ENCODE data around the gene STRBP.
"Not testable (repeated sequence)": the region's sequence is repeated elsewhere in the genome, so short reads cannot be mapped to it uniquely, and the experiment has no call there.

The STRBP gene

DNA sequence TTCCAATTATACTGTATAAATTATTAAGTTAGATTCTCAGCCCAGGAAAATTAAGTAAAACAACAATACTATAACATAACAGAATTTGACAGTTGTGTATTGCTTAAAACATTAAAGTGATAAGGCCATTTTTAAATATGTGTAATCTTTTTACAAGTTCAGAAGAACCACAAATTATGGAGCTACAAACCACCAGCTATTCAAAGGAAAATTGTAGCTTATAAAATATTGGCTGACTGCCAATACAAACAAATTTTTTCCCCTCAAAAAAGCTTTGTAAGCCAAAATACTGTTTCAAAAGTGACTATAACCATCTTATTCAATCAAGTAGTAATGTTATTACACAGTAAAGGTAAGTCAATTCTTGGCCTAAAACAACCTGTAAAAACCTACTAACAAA is 21.9 kb downstream of the STRBP start:
- DNase-seq, result no peak

GRCh38 chr9:123239726-123240125 is 28.7 kb downstream of the STRBP start:
- no peak for DNase-seq

GRCh38 chr9:123238365-123238764 is 30.0 kb downstream of the STRBP start:
- no peak for DNase-seq

DNA sequence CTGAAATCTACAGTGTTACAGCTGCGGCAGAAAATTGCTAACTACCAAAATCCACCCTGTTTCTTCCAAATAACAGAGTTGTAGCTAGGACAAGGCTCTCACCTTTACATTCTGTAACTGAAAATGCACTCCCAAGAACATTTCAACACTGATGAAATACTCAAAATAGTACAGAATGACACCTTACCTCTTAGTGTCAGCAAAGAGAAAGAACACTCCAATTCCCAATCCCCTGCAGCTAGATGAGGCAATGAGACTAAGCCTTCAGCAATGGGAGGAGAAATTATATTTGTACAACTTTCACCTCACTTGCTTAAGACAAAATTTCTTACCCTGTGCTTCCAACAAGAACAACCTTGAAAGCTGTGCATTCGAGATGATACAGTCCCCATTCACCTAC is 31.2 kb downstream of the STRBP start:
- no peak for DNase-seq

GRCh38 chr9:123235448-123235847 is 32.9 kb downstream of the STRBP start:
- DNase-seq, result no peak

- no peak for DNase-seq
These were observed 33.5 kb downstream of the STRBP start for GRCh38 chr9:123234853-123235252.

GRCh38 chr9:123232332-123232731 is 36.1 kb downstream of the STRBP start:
- DNase-seq, result no peak

- no peak for DNase-seq
These were observed 37.0 kb downstream of the STRBP start for GRCh38 chr9:123231421-123231820.

- DNase-seq, result no peak
These were observed 39.4 kb downstream of the STRBP start for GRCh38 chr9:123228967-123229366.

DNA sequence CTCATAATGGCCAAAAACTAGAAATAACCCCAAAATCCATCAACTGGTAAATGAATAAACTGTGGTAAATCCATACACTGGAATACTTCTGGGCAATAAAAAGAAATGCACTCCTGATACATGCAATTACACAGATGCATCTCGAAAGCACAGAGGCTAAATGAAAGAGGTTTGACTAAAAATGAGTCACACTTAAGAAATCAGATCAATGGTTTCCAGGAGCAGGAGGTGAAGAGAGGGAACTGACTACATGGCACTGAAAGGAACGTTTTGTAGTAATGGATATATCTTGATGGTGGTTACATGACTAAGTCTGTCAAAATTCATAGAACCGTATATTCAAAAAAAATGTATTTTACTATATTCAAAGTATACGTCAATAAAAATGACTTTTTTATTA is 42.4 kb downstream of the STRBP start:
- no peak for DNase-seq

GRCh38 chr9:123225374-123225813 is 43.0 kb downstream of the STRBP start:
- peak; percentile 28 for DNase-seq

- DNase-seq, result no peak
These were observed 48.3 kb downstream of the STRBP start for GRCh38 chr9:123220127-123220526.

- DNase-seq, result no peak
These were observed 49.6 kb downstream of the STRBP start for GRCh38 chr9:123218831-123219230.

- DNase-seq, result no peak
These were observed 51.2 kb downstream of the STRBP start for GRCh38 chr9:123217128-123217654.

- no peak for DNase-seq
These were observed 52.1 kb downstream of the STRBP start for GRCh38 chr9:123216251-123216797.

DNA sequence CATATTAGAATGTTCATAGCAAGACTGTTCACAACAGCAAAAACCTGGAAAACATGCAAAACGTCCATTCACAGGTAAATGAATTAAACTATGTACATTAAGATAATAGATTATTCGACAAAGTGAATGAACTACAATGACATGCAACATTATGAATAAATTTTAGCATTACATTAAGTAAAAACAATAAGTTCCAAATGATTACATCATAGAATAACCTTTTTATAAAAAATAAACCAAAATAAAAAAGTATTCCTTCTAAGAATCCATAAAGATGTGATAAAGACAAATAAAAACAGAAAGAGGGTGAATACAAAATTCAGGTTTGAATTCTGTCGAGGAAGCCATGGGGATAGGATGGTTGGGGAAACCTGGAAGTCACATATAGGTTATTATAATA is 57.3 kb downstream of the STRBP start:
- no peak for DNase-seq

DNA sequence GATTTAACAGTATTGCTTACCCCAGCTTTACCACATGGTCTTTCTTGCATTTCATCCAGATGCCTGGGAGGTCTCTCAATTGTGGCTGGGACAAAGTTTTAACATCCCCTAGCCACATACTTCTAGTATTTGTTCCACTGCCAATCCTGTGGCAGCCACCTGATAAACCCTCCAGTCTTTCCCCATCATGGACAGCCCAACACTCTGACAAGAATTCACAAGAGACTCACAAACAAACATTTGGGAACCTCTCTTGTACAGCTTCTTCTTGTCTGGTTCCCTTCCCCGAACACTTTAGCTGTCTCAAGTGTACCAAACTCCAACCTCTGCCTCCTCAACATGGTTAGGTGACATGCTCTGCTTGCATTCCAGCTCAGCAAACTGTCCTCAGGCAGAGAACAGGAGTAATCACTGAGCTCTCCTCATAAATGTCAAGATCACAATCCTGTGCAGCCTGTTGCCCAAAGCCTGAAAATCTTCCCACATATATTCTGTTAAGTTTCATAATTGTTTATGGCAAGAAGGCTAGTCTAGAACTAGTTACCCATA is 59.7 kb downstream of the STRBP start:
- no peak for DNase-seq

DNA sequence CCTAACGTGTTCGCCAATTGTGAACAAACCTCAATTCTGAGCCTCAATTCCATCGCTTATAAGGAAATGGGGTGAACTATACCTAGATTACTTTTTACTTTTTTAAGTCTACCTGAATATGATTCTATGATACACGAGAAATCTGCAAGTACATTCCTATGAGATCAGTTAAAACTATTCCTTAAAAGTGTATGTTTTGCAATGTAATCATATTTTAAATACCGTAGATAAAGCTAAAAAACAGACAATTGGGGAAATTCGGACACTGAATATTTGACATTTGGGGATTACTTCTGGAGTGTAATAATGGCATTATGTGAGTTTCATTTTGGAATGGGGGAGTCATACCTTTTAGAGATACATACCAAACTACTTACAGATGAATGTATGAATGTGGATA is 62.3 kb downstream of the STRBP start:
- no peak for DNase-seq

DNA sequence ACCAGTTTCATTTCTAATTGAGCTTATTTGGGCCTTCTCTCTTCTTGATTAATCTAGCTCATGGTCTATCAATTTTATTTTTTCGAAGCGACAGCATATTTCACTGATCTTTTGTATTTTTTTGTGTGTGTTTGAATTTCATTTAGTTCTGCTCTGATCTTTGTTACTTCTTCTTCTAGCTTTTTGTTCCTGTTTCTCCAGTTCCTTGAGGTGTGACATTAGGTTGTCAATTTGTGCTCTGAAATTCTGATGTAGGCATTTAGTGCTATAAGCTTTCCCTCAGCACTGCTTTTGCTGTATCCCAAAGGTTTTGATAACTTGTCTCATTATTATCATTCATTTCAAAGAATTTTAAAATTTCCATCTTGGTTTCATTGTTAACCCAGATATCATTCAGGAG is 67.3 kb downstream of the STRBP start:
- no peak for DNase-seq

DNA sequence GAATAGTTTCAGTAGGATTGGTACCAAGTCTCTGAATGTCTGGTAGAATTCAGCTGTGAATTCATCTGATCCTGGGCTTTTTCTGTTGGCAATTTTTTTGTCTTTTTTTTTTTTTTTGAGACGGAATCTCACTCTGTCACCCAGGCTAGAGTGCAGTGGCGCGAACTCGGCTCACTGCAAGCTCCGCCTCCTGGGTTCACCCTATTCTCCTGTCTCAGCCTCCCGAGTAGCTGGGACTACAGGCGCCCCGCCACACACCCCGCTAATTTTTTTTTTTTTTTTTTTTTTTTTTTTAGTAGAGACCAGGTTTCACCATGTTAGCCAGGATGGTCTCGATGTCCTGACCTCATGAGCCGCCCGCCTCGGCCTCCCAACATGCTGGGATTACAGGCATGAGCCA is 67.9 kb downstream of the STRBP start:
- DNase-seq, result not testable (repeated sequence)

GRCh38 chr9:123196124-123196523 is 72.3 kb downstream of the STRBP start:
- no peak for DNase-seq

DNA sequence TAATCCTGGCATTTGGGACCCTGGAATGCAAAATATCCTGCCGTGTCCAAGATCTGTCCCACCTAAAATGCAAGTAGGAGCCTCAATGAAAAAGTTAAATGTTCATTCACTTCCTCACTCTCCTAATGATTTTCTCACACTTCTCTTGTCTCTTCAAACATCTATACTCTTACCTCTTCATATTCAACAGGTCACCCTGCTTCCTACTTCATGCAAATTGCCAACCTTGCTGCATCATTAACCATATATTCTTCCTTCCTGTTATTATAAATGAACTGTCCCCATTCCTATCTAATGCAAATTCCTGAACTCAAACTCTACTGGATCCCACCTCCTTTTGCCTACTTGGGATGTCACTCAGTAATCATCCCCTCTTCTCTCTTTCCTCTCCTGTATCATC is 74.4 kb downstream of the STRBP start:
- no peak for DNase-seq

- DNase-seq, result no peak
These were observed 76.7 kb downstream of the STRBP start for GRCh38 chr9:123191680-123192079.

- no peak for DNase-seq
These were observed 77.1 kb downstream of the STRBP start for GRCh38 chr9:123191260-123191659.

DNA sequence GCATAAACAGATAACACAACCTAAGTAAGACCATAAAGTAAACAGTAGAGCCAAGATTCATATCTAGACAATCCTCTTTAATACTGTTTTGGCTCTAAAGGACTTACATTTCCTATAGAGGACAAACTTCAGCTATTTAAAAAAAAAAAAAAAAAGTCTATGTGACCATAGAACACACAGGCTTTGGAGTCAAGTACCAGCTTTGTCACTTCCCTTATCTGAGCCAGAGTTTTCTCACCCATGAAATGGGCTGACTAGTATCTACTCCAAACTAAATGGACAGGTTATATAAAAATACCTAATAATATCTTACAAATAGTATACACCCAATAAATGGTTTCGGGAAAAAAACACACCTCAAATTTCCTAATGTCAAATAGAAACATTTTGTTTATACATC is 81.3 kb downstream of the STRBP start:
- DNase-seq, result no peak
